Neural progenitor cell (in vitro differentiated cells): ENCODE measurements around the gene PGGT1B. TPM values are rescaled to one million over a fixed set of nuclear protein-coding genes. Genes with fewer than 3 reads are reported as not detected.
A peak's percentile ranks its signal among the peaks of the same experiment; 100 is the strongest.
"Not testable (repeated sequence)": the region's sequence is repeated elsewhere in the genome, so short reads cannot be mapped to it uniquely, and the experiment has no call there.

Experiments
- DNase-seq: peaks from one replicate; pipeline ENCODE4 v3.0.0-alpha.2; 2016; ENCODE audit warnings: low spot score
- H2AFZ ChIP-seq: fragments of 200-600 bp; sonication (generic); replicated peaks from 2 replicates; pipeline ENCODE4 v1.6.1; 2016; ENCODE audit warnings: antibody characterized with exemption
- H3F3A ChIP-seq: fragments of 200-600 bp; sonication (generic); 2 replicates; pipeline ENCODE4 v1.6.1; 2016; ENCODE audit warnings: antibody characterized with exemption, low read depth
- H3K27ac ChIP-seq: fragments of 200-600 bp; sonication (generic); 2 replicates; pipeline ENCODE4 v1.5.1; 2016; ENCODE audit warnings: mild to moderate bottlenecking
- H3K27me3 ChIP-seq: fragments of 200-600 bp; sonication (generic); 2 replicates; pipeline ENCODE4 v1.6.1; 2016; ENCODE audit warnings: mild to moderate bottlenecking, moderate library complexity
- H3K36me3 ChIP-seq: fragments of 200-600 bp; sonication (generic); 2 replicates; pipeline ENCODE4 v1.5.1; 2016
- H3K4me1 ChIP-seq: fragments of 200-600 bp; sonication (generic); 2 replicates; pipeline ENCODE4 v1.6.1; 2016; ENCODE audit warnings: mixed run types
- H3K4me2 ChIP-seq: fragments of 200-600 bp; sonication (generic); 2 replicates; pipeline ENCODE4 v1.6.1; 2016
- H3K4me3 ChIP-seq: fragments of 200-600 bp; sonication (generic); 2 replicates; pipeline ENCODE4 v1.5.1; 2016
- H3K79me2 ChIP-seq: fragments of 200-600 bp; sonication (generic); 2 replicates; pipeline ENCODE4 v1.6.1; 2016; ENCODE audit warnings: low read depth
- H3K9ac ChIP-seq: fragments of 200-600 bp; sonication (generic); 2 replicates; pipeline ENCODE4 v1.6.1; 2016
- H3K9me3 ChIP-seq: fragments of 200-600 bp; sonication (generic); 2 replicates; pipeline ENCODE4 v1.5.1; 2016; ENCODE audit warnings: low read depth
- H4K20me1 ChIP-seq: fragments of 200-600 bp; sonication (generic); 2 replicates; pipeline ENCODE4 v1.6.1; 2016; ENCODE audit warnings: low read depth
- H3K27ac Mint-ChIP-seq: 3 replicates; pipeline ENCODE4 v1.8.0; 2021; ENCODE audit warnings: mixed read lengths
- H3K27me3 Mint-ChIP-seq: 2 replicates; pipeline ENCODE4 v1.8.0; 2022; ENCODE audit warnings: low read depth, mild to moderate bottlenecking, inconsistent platforms, moderate library complexity, mixed read lengths; ENCODE audit not compliant: insufficient read depth
- H3K36me3 Mint-ChIP-seq: 3 replicates; pipeline ENCODE4 v1.8.0; 2021; ENCODE audit warnings: mixed read lengths
- H3K4me1 Mint-ChIP-seq: 3 replicates; pipeline ENCODE4 v1.8.0; 2021; ENCODE audit warnings: mixed read lengths
- H3K4me3 Mint-ChIP-seq: 3 replicates; pipeline ENCODE4 v1.8.0; 2021; ENCODE audit warnings: mild to moderate bottlenecking, moderate library complexity, mixed read lengths
- H3K9me3 Mint-ChIP-seq: 3 replicates; pipeline ENCODE4 v1.8.0; 2020; ENCODE audit warnings: mixed read lengths
- CTCF ChIP-seq: fragments of 200-600 bp; sonication (generic); IDR thresholded peaks from 2 replicates; pipeline ENCODE4 v1.5.1; 2017; ENCODE audit warnings: antibody characterized with exemption, mild to moderate bottlenecking
- EZH2 ChIP-seq: fragments of 200-600 bp; sonication (generic); IDR thresholded peaks from 2 replicates; pipeline ENCODE4 v1.6.1; 2017; ENCODE audit warnings: antibody characterized with exemption, mild to moderate bottlenecking, moderate library complexity
- EZH2phosphoT487 ChIP-seq: fragments of 200-600 bp; sonication (generic); IDR thresholded peaks from 2 replicates; pipeline ENCODE4 v1.6.1; 2017; ENCODE audit warnings: antibody characterized with exemption
- total RNA-seq: library from RNA; depleted of rRNA; stranded (reverse); fragments of >200 nt; gene quantifications from 2 replicates; pipeline ENCODE4 v1.2.3, GENCODE V29; 2015; ENCODE audit warnings: low replicate concordance

Gene PGGT1B
- total RNA-seq, 1 donor from 2014 or later, result 20.6 TPM

GRCh38 chr5:115260248-115260647, 2.4 kb downstream of the PGGT1B start:
- no peak for DNase-seq
- Histone ChIP-seq H3K4me2 (no peak overlapping the region), H3K4me1 (peaks cover 15% of the 10 kb centered on the region), H3K4me3 (no peak overlapping the region), H3K79me2 (peaks cover 68% of the 10 kb centered on the region), H3F3A (peaks cover 22% of the 10 kb centered on the region), H3K27me3 (no peaks in the 10 kb centered on the region), H2AFZ (no peak overlapping the region), H3K36me3 (no peaks in the 10 kb centered on the region), H4K20me1 (peaks cover 15% of the 10 kb centered on the region), H3K27ac (no peak overlapping the region), H3K9ac (no peak overlapping the region), H3K9me3 (no peaks in the 10 kb centered on the region)
- Mint-ChIP-seq H3K27me3 (no peaks in the 10 kb centered on the region), H3K27ac (no peak overlapping the region), H3K36me3 (peaks cover 3% of the 10 kb centered on the region), H3K4me1 (peaks cover 20% of the 10 kb centered on the region), H3K4me3 (no peak overlapping the region), H3K9me3 (no peaks in the 10 kb centered on the region)
- TF ChIP-seq EZH2phosphoT487 (no peak), CTCF (no peak), EZH2 (no peak)

- H3K4me3 ChIP-seq, result no peak overlapping the region
- H3K27me3 Mint-ChIP-seq, result no peaks in the 10 kb centered on the region
- peaks cover 4% of the 10 kb centered on the region for H3K36me3 Mint-ChIP-seq
- no peak for TF ChIP-seq CTCF
- TF ChIP-seq EZH2phosphoT487, result no peak
- no peak for TF ChIP-seq EZH2
- no peak overlapping the region for H3K27ac Mint-ChIP-seq
- no peak overlapping the region for H3K4me3 Mint-ChIP-seq
- no peak overlapping the region for H2AFZ ChIP-seq
- H3F3A ChIP-seq, result peaks cover 10% of the 10 kb centered on the region
- H3K36me3 ChIP-seq, result no peaks in the 10 kb centered on the region
- H3K9me3 ChIP-seq, result no peaks in the 10 kb centered on the region
- H3K4me1 Mint-ChIP-seq, result peaks cover 15% of the 10 kb centered on the region
- no peaks in the 10 kb centered on the region for H3K27me3 ChIP-seq
- H3K4me2 ChIP-seq, result no peak overlapping the region
- H3K79me2 ChIP-seq, result peaks cover 91% of the 10 kb centered on the region
- DNase-seq, result no peak
- H4K20me1 ChIP-seq, result peaks cover 28% of the 10 kb centered on the region
- H3K27ac ChIP-seq, result no peak overlapping the region
- no peaks in the 10 kb centered on the region for H3K9me3 Mint-ChIP-seq
- H3K4me1 ChIP-seq, result peaks cover 15% of the 10 kb centered on the region
- H3K9ac ChIP-seq, result no peak overlapping the region
Observed at GRCh38 chr5:115257981-115258380, 4.7 kb downstream of the PGGT1B start.

- H3K27ac ChIP-seq, H3K9ac ChIP-seq, H3K4me3 ChIP-seq, H2AFZ ChIP-seq, H3K36me3 Mint-ChIP-seq, H3K27ac Mint-ChIP-seq, H3K27me3 Mint-ChIP-seq, H3K9me3 Mint-ChIP-seq, H3K4me1 Mint-ChIP-seq, H3K36me3 ChIP-seq, H3K27me3 ChIP-seq, H3K4me3 Mint-ChIP-seq, H3F3A ChIP-seq, H3K4me1 ChIP-seq, H3K9me3 ChIP-seq, H3K4me2 ChIP-seq, DNase-seq: not testable (repeated sequence)
- Histone ChIP-seq H4K20me1 (peaks cover 18% of the 10 kb centered on the region), H3K79me2 (peaks cover 45% of the 10 kb centered on the region)
Observed at GRCh38 chr5:115249379-115249778, 13.3 kb downstream of the PGGT1B start.

GRCh38 chr5:115246361-115246991, 16.2 kb downstream of the PGGT1B start:
- no peak overlapping the region for H3K4me2 ChIP-seq
- peaks cover 17% of the 10 kb centered on the region for H3K79me2 ChIP-seq
- H3F3A ChIP-seq, result peaks cover 5% of the 10 kb centered on the region
- H3K4me1 ChIP-seq, result no peaks in the 10 kb centered on the region
- no peaks in the 10 kb centered on the region for H3K27me3 ChIP-seq
- no peak overlapping the region for H2AFZ ChIP-seq
- H3K4me3 Mint-ChIP-seq, result no peak overlapping the region
- no peaks in the 10 kb centered on the region for H3K36me3 Mint-ChIP-seq
- no peaks in the 10 kb centered on the region for H3K4me1 Mint-ChIP-seq
- H3K36me3 ChIP-seq, result no peaks in the 10 kb centered on the region
- no peak overlapping the region for H3K9ac ChIP-seq
- no peak overlapping the region for H3K27ac Mint-ChIP-seq
- no peaks in the 10 kb centered on the region for H3K9me3 Mint-ChIP-seq
- no peak overlapping the region for H3K4me3 ChIP-seq
- H3K27me3 Mint-ChIP-seq, result no peaks in the 10 kb centered on the region
- H3K9me3 ChIP-seq, result no peaks in the 10 kb centered on the region
- H4K20me1 ChIP-seq, result peaks cover 13% of the 10 kb centered on the region
- peak; percentile 54 for DNase-seq
- no peak overlapping the region for H3K27ac ChIP-seq
- TF ChIP-seq EZH2 (no peak), CTCF (peak; percentile 77), EZH2phosphoT487 (no peak)
